Activated CD4-positive, CD25-positive, alpha-beta regulatory T cell (primary cell): Measurements from ENCODE around the gene EIF2B5.

Source experiments
- DNase-seq, 4 experiments: peaks; one replicate each; lab custom pipeline; 2025; lab: John Stamatoyannopoulos, UW

The EIF2B5 gene

DNA sequence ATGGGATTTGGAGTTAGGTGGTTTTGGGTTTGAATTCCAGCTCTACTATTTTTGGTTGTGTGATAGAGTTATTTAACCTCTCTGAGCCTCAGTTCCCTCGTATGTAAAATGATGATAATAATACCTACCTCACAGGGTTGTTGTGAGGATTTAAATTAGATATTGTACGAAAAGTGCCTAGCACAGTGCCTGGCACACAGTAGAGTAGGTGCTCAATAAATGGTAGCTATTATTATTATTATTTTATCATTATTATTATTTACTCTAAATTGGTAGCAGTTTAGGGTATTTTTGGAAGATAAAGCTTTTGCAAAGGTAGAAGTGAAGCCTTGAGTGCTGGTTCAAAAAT lies 38.2 kb downstream of the EIF2B5 start:
- DNase-seq, result no peak

DNA sequence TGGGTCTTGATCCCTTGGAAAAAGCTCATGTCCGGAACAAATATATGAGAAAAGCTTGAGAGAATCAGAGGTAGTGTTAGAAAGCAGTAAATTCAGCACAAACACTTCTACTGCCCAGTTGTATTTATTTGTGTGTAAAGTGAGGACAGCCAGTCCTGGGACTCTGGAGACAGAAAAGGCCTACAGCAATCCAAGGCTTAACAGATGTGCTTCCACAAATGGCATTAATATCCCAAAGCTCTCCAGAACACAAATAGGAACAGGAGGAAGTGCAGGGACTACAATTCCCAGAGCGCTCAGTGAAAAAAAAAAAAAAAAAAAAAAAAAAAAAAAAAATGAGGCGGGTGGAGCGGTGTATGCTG lies 39.1 kb downstream of the EIF2B5 start:
- no peak for DNase-seq

DNA sequence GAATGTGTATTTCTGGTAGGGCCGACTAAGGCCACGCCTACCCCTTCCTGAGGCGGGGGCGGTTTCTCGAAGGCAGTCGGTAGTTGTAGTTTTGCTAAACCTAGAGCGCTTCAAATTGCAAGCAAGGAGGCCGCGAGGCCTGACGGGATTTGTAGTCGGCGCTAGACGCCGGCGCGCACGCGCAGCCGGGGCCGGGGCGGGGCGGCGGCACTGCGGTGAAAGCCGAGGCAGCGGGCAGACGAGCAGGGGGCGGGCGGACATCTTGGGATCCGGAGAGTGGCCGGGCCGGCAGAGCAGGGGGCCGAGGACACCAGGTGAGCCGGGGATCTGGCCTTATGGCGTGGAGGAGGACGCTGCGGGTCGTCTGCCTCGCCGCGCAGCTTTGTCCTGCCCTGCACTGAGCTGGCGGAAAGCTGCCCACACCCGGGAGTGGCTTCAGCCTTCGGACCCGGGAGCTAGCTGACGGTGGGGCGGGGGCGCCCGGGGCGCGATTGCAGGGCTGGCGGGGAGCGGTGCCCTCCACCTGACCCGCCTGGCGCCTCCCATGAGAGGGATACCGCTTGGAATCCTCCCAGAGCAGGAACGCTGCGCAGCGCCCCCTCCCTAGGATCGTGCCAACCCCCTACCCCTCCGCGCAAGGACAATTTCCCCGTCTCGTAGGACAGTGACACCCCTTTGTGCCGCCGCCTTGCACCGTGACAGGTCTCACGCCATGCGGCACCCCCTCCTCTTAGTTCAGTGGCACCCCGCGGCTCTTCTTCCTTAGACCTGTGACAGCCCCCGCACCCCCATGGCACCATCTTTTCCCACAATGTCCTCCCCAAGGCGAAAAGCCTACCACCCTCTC lies 39.7 kb downstream of the EIF2B5 start, which contains the start of gene AP2M1:
AP2M1 (plus strand) TSS at position 210 of the 847 bp plus-strand sequence. CDS start 2,139 bp downstream, outside the sequence.
- peak; percentile 93 to 95 (median 94) for DNase-seq

DNA sequence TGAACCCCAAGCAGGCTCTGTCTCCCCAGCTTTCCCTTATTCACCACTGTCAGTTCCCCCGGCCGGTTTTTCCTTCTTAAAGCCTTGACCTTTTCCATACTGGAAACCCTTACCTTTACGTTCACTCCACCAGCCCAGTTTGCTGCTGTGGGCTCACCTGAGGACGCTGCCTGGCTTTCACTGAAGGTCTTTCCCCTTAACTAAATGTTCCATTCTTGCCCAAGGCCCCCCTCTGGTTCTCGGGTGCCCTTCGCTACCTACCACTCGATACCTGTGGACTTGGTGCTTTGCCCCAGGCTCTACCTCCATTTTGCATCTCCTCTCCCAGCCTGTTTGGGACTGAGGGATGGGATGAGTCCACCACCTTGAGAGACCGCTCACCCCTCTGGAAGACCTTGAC lies 40.3 kb downstream of the EIF2B5 start:
- no peak for DNase-seq

DNA sequence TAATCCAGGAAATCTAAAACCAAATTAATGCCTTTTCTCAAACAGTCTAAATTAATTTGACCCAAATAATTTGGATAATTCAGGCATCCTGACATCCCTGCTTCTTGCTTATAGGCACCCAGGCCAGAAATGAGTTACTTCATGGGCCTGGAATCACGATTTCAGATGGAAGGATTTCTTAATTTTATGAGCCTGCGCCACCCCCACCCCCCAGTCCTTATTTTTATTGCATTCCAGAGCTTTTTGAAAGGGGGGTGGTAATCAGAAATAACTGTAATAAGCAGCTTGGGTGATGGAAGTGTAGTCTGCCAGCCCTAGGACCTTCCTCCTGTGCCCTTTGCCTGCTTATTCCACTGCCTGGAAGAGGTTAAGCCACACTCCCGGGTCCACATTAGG lies 40.8 kb downstream of the EIF2B5 start:
- DNase-seq, result no peak

DNA sequence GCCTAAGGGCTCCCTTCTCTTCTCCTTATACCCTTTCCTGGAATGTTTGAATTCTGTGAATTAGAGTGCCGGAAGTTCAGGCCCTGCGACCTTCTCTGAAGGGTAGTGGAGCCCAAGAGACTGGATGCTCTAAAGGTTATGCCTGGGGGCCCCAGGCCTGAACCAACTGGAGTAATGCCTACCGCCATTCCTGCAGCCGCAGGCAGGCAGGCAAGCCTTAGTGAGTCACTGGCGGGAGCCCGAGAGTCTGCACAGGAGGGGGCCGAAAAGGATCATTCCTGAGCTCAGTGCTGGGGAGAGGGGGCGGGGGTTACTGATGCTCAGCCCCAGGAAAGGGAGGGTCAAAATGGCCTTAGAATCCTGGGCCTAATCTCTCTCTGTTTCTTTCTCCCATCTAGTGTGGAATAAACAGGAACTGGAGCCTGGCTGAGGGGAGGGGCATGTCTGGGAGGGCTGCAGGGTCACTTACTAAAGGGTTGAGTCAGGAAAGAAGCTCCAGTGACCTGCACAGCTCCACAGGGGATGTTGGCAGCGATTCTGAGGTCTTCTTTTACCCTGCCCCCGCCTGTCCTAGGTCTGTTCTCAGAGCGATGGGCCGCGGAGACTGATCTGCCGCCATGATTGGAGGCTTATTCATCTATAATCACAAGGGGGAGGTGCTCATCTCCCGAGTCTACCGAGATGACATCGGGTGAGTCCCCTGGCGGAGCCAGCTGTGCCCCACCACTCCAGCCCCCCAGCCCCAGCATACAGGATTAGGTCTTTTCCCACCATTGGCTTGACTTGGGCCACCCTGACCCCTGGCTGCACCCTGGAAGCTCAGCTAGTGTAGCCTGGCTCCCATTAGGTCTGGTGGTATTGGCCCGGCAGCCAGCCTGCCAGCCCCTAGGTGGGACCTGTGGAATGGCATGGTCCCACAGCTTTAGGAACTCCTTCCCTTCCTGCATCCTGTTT lies 41.5 kb downstream of the EIF2B5 start:
- no peak for DNase-seq

DNA sequence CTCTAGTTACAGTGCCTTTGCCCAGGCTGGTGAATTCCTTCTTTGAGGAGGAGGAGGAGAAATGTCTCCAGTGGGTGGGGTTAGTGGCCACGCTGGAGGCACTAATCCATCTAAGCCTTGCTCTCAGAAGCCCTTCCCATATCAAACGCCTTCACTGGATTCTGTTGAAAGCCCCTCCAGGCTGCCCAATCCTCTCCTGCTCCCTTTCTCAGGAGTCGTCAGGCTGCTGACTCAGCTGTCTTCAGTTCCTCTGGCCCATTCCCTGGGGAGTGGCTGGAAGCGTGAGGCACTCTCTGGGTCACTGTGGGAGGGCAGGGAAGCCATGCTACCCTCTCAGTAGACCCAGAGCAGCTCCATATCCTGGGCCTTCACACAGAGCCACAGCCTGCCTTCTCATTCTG lies 42.2 kb downstream of the EIF2B5 start:
- DNase-seq, result no peak

DNA sequence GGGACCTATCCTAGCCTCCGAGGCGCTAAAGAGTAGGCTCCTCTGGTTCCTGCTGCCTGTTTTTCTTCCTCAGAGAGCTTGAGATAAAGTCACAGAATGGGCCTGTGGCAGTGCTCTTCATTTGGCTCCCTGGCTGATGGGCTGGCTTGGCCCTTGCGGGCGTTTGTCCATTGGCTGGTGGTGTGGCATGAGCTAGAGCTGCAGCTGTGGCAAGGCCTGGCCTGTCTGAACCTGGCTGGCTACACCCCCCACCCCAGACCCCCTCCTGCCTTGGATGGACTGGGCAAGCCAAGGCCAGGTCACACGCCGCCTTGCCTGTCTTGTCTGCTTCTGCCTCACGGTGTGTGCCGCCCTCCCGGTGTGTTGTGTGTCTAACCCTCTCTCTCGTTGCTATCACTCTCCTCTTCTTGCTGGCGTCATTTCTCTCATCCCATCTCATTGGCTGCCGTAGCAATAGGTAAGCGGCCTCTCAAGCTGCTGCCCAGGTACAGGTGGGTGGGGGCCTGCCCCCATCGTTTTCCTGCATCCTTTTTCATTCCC lies 42.7 kb downstream of the EIF2B5 start:
- no peak for DNase-seq

DNA sequence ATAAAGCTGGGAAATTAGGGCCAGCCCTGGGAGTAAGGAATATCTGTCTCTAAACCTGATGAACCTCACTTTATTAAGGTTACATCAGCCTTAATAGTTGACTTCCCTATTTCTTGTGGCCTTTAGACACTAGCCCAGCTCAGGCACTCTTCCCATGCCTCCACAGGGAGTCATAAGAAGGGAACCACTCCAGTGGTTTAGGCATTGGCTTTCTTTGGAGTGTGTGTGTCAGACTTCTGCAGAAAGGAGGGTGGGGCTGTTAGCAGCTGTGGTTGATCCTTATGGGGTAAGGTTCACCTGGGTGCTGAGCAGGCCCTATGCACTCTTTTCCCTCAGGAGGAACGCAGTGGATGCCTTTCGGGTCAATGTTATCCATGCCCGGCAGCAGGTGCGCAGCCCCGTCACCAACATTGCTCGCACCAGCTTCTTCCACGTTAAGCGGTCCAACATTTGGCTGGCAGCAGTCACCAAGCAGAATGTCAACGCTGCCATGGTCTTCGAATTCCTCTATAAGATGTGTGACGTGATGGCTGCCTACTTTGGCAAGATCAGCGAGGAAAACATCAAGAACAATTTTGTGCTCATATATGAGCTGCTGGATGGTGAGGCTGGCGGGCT lies 43.5 kb downstream of the EIF2B5 start:
- DNase-seq, result no peak

DNA sequence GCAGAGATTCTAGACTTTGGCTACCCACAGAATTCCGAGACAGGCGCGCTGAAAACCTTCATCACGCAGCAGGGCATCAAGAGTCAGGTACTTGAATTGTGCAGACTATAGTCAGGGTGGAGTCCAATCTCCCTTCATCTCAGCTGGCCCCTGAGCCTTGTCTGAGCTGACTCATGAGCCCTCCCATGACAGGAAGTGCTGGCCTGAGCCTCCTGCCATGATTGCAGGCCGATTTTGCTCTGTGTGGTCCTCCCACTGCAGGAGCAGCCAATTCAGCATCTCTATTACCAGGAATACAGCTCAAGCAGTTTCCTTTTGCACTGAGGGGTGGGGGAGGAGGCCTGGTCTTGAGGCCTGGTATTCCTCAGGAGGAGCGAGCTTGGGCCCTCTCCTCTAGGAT lies 45.0 kb downstream of the EIF2B5 start:
- DNase-seq, result no peak

DNA sequence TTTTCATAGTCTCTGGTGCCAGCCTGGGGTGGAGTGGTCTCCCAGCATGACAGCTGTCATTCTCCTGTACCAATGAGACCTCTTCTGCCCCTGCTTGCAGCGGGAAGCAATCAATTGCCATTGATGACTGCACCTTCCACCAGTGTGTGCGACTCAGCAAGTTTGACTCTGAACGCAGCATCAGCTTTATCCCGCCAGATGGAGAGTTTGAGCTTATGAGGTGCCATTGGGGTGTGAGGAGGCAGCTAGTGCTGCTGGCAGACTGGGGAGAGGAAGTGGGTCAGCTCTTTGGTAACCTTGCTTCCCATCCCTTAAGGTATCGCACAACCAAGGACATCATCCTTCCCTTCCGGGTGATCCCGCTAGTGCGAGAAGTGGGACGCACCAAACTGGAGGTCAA lies 46.4 kb downstream of the EIF2B5 start:
- DNase-seq, result no peak

DNA sequence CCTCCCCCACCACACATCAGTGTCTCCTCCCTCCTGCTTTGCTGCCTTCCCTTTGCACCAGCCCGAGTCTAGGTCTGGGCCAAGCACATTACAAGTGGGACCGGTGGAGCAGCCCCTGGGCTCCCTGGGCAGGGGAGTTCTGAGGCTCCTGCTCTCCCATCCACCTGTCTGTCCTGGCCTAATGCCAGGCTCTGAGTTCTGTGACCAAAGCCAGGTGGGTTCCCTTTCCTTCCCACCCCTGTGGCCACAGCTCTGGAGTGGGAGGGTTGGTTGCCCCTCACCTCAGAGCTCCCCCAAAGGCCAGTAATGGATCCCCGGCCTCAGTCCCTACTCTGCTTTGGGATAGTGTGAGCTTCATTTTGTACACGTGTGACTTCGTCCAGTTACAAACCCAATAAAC lies 48.5 kb downstream of the EIF2B5 start:
- no peak for DNase-seq

DNA sequence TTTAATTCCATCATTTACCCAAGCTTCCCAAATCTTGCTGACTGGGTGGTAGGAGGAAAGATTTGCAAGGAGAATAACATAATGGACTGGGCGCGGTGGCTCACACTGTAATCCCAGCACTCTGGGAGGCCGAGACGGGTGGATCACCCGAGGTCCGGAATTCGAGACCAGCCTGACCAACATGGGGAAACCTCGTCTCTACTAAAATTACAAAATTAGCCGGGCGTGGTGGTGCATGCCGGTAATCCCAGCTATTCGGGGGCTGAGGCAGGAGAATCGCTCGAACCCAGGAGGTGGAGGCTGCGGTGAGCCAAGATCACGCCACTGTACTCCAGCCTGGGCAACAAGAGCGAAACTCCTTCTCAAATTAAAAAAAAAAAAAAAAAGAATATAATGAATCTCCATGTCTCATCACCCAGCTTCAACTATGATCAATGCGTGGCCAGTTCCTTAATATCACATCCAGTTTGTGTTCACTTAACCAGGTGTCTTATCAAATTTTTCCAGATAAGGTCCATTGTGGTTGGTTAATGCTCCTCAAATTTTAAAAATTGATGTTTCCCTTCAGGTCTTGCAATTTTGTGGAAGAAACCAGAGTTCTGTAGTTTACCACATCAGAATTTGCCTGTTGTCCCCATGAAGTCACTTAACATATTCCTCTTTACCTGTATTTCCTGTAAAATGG lies 49.5 kb downstream of the EIF2B5 start:
- DNase-seq, result no peak

DNA sequence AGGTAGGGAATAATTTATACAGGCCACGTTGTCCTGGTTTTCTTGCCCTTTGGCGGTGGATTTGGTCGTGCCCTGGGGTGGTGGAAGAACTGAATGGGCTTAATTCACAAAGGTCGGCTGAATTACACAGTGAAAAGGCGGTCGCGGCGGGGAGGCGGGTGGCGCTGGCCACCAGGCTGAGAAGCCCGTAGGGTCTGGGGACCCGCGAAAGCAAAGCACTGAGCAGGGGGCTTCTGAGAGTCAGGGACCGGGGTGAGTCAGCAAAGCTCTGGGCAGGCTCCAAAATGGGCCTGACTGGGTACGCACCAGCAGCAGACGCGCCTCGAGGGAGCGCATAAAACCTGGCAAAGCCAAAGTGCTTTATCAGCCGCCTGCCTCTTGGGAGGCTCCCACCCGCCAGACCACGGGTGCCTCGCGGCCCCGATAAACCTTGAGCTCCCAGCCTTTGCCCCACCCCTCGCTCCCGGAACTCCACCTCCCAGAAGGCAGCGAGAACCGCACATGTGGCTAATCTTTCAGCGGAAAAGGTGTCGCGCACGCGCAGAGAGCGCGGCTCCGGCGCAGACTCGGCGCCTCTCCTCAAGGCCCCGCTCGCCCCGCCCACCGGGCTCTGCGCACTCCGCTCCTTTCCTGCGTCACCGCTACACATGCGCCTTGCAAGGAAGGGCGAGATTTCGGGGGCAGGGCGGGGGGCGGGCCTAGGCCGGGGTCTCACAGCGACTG lies 50.5 kb downstream of the EIF2B5 start:
- DNase-seq, result peak; percentile 97 to 99 (median 98)

DNA sequence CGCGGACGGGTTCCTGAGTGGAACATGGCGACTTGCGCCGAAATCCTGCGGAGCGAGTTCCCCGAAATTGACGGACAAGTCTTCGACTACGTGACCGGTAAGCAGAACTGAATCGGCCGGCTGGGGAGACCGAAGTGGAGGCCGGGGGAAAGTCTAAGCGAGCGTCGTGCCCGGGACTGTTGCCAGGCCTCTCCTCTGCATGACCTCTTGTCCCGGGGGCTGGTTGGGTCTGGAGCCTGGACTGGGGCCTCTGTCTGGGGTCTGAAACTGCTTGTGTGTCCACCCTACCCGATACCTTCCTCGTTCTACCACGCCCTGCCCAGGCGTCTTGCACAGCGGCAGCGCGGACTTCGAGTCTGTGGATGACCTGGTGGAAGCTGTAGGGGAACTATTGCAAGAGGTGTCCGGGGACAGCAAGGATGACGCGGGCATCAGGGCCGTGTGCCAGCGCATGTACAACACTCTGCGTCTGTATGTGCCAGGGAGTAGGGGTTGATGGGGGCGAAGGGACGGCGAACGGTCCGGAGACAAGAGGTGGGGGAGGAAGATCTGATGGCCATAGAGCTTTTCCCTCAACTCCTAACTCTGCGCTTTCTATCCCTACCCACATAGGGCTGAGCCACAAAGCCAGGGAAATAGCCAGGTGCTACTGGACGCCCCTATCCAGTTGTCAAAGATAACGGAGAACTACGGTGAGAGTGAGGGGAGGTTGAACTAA lies 51.2 kb downstream of the EIF2B5 start, which contains the start of gene ABCF3:
ABCF3 (plus strand) TSS at position 16 of the 718 bp plus-strand sequence; CDS start at position 25, 9 bp downstream.
- no peak for DNase-seq

DNA sequence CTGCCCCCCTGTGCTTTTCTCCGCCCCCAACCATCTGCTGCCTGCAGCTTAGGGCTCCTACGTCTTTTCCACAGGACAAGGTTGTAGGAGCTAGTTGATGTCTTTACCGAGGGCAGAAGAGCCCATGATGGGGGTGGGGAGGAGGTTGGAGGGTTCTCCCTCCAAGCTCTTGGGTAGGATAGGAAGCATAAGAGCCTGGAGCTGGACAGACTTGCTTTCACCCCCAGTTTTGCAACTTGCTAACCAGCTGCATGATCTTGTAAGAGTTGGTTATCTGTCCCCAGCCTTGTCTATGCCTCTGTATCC lies 51.7 kb downstream of the EIF2B5 start:
- DNase-seq, result no peak

DNA sequence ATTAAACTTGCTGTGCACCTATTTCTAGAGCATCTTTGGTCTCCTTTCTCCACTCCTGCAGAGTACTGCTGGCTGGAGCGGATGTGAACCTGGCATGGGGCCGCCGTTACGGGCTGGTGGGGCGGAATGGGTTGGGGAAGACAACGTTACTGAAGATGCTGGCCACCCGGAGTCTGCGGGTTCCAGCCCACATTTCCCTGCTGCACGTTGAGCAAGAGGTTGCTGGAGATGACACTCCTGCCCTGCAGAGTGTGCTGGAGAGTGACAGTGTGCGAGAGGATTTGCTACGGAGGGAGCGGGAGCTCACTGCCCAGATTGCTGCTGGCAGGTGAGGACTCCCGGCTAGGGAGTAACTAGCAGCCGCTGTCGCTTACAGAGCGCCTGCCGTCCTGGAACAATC lies 52.9 kb downstream of the EIF2B5 start:
- DNase-seq, result no peak

DNA sequence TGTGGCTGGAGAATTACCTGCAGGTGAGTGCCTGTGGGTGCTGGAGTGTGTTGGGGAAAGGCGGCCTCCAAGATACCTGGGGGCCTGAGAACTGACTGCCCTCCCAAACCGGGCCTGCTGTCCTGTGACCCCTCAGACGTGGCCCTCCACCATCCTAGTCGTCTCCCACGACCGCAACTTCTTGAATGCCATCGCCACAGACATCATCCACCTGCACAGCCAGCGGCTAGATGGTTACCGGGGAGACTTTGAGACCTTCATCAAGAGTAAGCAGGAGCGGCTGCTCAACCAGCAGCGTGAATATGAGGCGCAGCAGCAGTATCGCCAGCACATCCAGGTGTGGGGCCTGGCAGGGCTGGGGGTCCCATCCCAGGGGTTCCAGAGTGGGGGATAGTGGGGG lies 54.3 kb downstream of the EIF2B5 start:
- no peak for DNase-seq

DNA sequence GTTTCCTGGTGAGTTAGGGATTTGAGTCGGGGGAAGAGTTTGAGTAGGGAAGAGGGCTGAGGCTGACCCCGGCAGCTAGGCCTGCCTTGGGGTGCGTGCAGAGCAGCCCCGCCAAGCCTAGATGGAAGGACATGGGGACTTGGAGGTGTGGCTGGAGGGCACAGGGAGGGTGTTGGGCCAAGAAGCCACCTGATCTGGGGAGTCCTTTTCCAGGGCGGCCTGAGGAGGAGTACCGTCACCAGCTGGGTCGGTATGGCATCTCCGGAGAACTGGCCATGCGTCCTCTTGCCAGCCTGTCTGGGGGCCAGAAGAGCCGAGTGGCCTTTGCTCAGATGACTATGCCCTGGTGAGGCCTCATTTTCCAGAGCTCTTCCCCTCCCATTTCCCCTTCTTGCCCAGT lies 57.7 kb downstream of the EIF2B5 start:
- DNase-seq, result no peak

DNA sequence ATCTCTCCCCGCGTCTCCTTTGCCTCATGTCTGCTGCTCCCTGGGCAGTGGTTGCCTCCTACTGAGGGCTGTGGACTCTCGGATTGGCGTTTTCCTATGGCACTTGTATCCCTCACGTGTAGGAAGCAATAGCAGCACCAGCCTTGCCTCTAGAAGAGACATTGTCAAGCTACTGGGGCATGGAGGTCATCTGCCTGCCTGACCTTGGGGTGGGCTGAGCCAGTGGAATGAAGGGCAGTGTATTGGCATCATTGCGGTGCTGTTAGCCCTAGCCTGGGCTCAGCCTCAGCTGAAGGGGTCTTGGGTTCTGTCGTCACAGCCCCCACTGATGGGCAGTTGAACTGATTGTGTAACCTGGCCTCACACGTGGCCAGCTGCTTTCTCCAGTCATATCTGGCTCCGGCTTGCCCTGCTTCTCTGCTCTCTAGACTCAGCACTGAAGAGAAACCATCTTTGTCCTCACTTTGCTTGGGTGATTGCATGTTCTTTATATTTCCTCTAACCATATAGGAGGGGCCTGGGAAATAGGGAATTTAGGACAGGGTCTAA lies 58.9 kb downstream of the EIF2B5 start:
- DNase-seq, result no peak
